ENCODE data around the gene NCEH1. TPM values are rescaled to one million over a fixed set of nuclear protein-coding genes. Genes with fewer than 3 reads are reported as not detected.

NCEH1 gene
- total and polyA plus RNA-seq, 7 donors = 2.6 to 12.0 (median 5.1) TPM

DNA sequence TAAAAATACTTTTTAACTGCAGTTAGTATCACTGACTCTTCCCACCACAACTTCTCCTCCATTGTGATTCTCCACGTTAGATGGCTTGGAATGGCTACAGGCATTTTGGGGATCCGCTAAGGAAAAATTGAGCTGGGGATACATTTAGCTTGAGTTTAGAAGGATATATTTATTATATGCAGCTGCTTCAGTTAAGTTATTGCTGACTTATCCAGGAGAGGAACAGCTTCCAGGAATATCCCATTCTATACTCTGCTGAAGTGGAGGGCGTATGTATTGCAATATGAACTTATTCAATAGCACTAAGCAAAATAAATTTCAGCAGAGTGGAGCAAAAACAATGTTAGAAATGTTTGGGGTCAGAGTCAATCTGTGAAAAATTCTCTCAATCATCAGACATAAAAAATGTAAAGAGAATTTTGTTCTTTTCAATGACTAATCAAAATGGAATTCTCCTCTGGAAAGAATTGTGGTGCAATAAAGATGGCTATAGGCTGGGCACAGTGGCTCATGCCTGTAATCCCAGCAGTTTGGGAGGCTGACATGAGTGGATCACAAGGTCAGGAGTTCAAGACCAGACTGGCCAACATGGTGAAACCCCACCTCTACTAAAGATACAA is 84.7 kb downstream of the NCEH1 start:
- H3K27ac ChIP-seq = no peak overlapping the region
- ATAC-seq (no peak), DNase-seq (no peak)
- H3K36me3 ChIP-seq (ENCODE audit: insufficient read depth in 1 of 2, low read depth in 1 of 2) = no peaks in the 10 kb centered on the region
- WGBS, 3 donors = 64 to 66% (median 64%) methylated on average over 3 of the region's 3 CpGs
- no peaks in the 10 kb centered on the region for H3K27me3 ChIP-seq (ENCODE audit: insufficient read depth in 3 of 3, low read length in 2 of 3)
- no peaks in the 10 kb centered on the region for H3K9me3 ChIP-seq
- intact Hi-C loops (cut with DNase I) = no loop called here
- H3K4me3 ChIP-seq = no peak overlapping the region
- H3K4me1 ChIP-seq = no peaks in the 10 kb centered on the region
- TF ChIP-seq, protein P1, sequence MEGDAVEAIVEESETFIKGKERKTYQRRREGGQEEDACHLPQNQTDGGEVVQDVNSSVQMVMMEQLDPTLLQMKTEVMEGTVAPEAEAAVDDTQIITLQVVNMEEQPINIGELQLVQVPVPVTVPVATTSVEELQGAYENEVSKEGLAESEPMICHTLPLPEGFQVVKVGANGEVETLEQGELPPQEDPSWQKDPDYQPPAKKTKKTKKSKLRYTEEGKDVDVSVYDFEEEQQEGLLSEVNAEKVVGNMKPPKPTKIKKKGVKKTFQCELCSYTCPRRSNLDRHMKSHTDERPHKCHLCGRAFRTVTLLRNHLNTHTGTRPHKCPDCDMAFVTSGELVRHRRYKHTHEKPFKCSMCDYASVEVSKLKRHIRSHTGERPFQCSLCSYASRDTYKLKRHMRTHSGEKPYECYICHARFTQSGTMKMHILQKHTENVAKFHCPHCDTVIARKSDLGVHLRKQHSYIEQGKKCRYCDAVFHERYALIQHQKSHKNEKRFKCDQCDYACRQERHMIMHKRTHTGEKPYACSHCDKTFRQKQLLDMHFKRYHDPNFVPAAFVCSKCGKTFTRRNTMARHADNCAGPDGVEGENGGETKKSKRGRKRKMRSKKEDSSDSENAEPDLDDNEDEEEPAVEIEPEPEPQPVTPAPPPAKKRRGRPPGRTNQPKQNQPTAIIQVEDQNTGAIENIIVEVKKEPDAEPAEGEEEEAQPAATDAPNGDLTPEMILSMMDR (IDR thresholded peaks at IDR 0.05) = no peak

DNA sequence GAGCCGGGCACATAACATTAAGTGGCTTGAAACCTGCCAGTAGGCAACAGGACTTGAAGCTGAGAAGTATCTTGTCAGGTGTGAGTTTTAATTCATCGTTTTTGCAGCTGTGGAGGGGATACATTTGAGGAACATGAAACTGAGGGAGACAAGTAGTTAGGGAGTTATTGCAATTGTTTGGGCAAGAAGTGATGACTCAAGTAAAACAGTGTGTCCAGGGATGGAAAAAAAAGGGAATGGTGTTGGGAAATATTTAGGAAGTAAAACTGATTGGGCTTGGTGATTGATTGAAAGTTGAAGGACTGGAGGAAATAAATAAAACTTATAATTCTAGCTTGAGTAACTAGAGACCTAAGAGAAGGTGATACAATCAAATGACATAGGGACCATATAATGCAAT is 85.5 kb downstream of the NCEH1 start:
- DNase-seq (no peak), ATAC-seq (no peak)
- H3K9me3 ChIP-seq = no peaks in the 10 kb centered on the region
- no peaks in the 10 kb centered on the region for H3K27me3 ChIP-seq (ENCODE audit: insufficient read depth in 3 of 3, low read length in 2 of 3)
- intact Hi-C loops (cut with DNase I) = no loop called here
- no peaks in the 10 kb centered on the region for H3K36me3 ChIP-seq (ENCODE audit: insufficient read depth in 1 of 2, low read depth in 1 of 2)
- 80 to 90% (median 86%) methylated on average over 2 of the region's 2 CpGs for WGBS, 3 donors
- H3K4me1 ChIP-seq = no peaks in the 10 kb centered on the region
- no peak overlapping the region for H3K4me3 ChIP-seq
- no peak overlapping the region for H3K27ac ChIP-seq
- TF ChIP-seq, protein P1 (IDR thresholded peaks at IDR 0.05) = no peak

DNA sequence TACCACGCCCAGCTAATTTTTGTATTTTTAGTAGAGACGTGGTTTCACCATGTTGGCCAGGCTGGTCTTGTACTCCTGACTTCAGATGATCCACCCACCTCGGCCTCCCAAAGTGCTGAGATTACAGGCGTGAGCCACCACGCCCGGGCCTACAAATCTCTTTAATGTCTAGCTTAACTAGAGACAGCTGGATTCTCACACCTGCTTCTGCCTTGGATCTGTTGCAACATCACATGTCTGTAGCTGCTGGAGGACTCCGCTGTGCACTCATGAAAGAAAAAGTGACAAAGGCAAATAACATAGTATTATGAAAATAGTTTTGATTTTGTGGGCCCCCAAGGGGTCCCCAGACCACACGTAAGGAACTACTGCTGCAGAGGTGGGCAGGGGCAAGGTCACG is 85.9 kb downstream of the NCEH1 start:
- DNase-seq (no peak), ATAC-seq (no peak)
- intact Hi-C loops (cut with DNase I) = no loop called here
- no peaks in the 10 kb centered on the region for H3K27me3 ChIP-seq (ENCODE audit: insufficient read depth in 3 of 3, low read length in 2 of 3)
- H3K36me3 ChIP-seq (ENCODE audit: insufficient read depth in 1 of 2, low read depth in 1 of 2) = no peaks in the 10 kb centered on the region
- H3K4me1 ChIP-seq = no peaks in the 10 kb centered on the region
- no peak overlapping the region for H3K27ac ChIP-seq
- H3K9me3 ChIP-seq = no peaks in the 10 kb centered on the region
- 67 to 79% (median 71%) methylated on average over 9 of the region's 9 CpGs for WGBS, 3 donors
- TF ChIP-seq, protein P1 (IDR thresholded peaks at IDR 0.05) = no peak
- H3K4me3 ChIP-seq = no peak overlapping the region

DNA sequence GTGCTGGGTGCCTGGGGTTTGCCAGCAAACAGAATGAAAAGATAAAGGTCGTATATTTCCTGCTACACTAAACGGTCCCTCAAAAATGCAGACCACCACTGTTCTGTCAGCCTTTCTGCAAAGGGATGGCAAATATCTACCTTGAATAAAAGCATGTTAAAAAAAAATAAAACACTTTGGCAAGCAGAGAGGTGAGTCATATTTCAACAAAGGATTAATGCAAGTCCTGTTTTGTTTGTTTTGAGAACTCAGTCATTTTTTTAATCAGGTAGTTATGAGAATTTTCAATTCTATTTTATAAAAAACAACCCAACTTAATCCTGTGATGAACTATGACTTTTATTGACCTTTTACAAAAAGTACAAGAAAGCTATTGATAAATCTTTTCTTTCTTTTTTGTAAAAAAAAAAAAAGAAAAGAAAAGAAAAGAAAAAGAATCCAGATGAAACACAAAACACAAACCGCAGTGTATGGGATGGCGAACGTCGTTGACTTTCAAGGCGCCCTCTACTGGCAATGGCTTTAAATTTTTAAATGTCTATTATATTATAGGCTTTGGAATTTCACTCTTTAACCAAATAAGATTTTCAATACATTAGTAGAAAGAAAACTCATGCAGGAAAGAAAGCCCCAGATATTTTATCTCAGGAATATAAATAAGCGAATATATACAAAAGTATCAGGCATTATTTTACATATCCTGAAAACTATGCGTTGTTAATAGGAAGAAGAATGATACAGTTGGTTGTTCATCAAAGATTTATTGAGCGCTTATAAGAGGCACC is 87.8 kb downstream of the NCEH1 start:
- intact Hi-C loops (cut with DNase I) = no loop called here
- no peak overlapping the region for H3K27ac ChIP-seq
- H3K36me3 ChIP-seq (ENCODE audit: insufficient read depth in 1 of 2, low read depth in 1 of 2) = no peaks in the 10 kb centered on the region
- TF ChIP-seq, protein P1 (IDR thresholded peaks at IDR 0.05) = peak; percentile 59
- H3K27me3 ChIP-seq (ENCODE audit: insufficient read depth in 3 of 3, low read length in 2 of 3) = no peaks in the 10 kb centered on the region
- ATAC-seq = no peak
- 38 to 45% (median 40%) methylated on average over 10 of the region's 10 CpGs for WGBS, 3 donors
- no peak overlapping the region for H3K4me3 ChIP-seq
- H3K4me1 ChIP-seq = no peaks in the 10 kb centered on the region
- no peaks in the 10 kb centered on the region for H3K9me3 ChIP-seq
- DNase-seq = no peak

All from psoas muscle (tissue), 8 donors.